OCI-LY7 (cell line): ENCODE results near the gene PAXIP1.

Source experiments
- EZH2phosphoT487 ChIP-seq: fragments of 200-600 bp; sonication (generic); IDR thresholded peaks from 2 replicates; pipeline ENCODE4 v1.6.1; 2018; ENCODE audit warnings: low read depth, borderline replicate concordance, mild to moderate bottlenecking, mixed run types, antibody characterized with exemption, low read length, moderate library complexity, mixed read lengths
- TF ChIP-seq, protein P1 (sequence below): fragments of 200-600 bp; sonication (generic); conservative IDR thresholded peaks from 2 replicates; pipeline ENCODE4 v1.5.1; 2014; ENCODE audit warnings: mild to moderate bottlenecking, antibody characterized with exemption, low read length, moderate library complexity, mixed read lengths

DNA sequence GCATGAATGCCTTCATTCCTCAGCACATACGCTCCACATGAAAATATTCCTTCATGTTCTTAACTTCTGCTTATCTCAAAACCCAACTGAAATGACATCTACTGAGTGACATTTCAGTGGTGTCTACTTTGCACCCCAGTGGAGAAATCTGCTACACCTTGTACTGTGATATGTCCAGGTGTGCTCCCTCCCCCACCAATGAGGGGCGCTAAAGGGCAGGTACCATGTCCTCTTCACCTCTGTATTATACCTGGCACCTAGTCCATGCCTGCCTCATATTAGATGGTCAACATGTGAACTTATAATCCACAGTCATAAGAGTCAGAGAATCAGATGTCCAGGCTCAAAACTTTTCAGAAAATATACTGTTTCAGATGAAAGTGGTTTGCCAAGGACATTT lies 2.1 kb downstream of the PAXIP1 start:
- TF ChIP-seq EZH2phosphoT487 = no peak
- TF ChIP-seq, protein P1, sequence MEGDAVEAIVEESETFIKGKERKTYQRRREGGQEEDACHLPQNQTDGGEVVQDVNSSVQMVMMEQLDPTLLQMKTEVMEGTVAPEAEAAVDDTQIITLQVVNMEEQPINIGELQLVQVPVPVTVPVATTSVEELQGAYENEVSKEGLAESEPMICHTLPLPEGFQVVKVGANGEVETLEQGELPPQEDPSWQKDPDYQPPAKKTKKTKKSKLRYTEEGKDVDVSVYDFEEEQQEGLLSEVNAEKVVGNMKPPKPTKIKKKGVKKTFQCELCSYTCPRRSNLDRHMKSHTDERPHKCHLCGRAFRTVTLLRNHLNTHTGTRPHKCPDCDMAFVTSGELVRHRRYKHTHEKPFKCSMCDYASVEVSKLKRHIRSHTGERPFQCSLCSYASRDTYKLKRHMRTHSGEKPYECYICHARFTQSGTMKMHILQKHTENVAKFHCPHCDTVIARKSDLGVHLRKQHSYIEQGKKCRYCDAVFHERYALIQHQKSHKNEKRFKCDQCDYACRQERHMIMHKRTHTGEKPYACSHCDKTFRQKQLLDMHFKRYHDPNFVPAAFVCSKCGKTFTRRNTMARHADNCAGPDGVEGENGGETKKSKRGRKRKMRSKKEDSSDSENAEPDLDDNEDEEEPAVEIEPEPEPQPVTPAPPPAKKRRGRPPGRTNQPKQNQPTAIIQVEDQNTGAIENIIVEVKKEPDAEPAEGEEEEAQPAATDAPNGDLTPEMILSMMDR = peak; percentile 76
